DMS53 (cell line): ENCODE data around the gene OR8G5.
A peak's percentile ranks its signal among the peaks of the same experiment; 100 is the strongest.
"Not testable (repeated sequence)": the region's sequence is repeated elsewhere in the genome, so short reads cannot be mapped to it uniquely, and the experiment has no call there.

Experiments
- DNase-seq: peaks from one replicate; lab custom pipeline; 2025; lab: John Stamatoyannopoulos, UW

OR8G5 gene, protein sequence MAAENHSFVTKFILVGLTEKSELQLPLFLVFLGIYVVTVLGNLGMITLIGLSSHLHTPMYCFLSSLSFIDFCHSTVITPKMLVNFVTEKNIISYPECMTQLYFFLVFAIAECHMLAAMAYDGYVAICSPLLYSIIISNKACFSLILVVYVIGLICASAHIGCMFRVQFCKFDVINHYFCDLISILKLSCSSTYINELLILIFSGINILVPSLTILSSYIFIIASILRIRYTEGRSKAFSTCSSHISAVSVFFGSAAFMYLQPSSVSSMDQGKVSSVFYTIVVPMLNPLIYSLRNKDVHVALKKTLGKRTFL

DNA sequence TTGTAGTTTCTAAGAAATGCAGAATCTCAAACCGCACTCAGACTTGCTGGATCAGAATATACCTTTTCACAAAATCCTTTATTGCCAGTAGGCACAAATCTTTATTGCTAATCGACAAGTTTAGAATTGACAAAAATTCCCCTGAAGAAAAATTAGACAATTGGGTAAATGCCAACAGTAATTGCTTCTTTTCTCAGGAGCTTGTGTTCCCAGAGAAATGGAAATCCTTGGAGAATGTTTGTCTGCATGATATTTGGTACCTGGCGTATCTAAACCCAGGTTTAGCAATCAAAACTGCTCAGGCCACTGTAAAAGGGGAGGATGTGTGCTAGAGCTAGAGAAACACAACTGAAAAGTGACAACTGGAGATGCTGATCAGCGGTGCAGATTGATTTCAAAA, at the start of gene OR8G5:
Gene OR8G5, plus strand, starts transcription at position 301 of the 400 bp plus-strand sequence. CDS start 8,556 bp downstream, outside the sequence.
- DNase-seq = no peak

DNA sequence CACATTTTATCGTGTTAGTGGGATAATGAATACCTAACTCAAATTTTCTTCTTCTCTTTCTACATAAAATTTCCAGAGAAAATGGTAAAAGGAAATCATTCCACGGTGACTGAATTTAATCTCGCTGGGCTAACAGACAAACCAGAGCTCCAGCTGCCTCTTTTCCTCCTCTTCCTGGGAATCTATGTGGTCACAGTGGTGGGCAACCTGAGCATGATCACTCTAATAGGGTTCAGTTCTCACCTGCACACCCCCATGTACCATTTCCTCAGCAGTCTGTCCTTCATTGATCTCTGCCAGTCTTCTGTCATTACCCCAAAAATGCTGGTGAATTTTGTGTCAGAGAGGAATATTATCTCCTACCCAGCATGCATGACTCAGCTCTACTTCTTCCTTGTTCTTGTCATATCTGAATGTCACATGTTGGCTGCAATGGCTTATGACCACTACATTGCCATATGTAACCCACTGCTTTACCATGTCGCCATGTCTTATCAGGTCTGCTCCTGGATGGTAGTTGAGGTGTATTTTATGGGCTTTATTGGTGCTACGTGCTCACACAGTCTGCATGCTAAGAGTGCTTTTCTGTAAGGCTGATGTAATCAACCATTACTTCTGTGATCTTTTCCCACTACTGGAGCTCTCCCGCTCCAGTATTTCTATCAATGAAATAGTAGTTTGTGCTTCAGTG, 48.9 kb upstream of the OR8G5 start:
- DNase-seq = peak; percentile 21

DNA sequence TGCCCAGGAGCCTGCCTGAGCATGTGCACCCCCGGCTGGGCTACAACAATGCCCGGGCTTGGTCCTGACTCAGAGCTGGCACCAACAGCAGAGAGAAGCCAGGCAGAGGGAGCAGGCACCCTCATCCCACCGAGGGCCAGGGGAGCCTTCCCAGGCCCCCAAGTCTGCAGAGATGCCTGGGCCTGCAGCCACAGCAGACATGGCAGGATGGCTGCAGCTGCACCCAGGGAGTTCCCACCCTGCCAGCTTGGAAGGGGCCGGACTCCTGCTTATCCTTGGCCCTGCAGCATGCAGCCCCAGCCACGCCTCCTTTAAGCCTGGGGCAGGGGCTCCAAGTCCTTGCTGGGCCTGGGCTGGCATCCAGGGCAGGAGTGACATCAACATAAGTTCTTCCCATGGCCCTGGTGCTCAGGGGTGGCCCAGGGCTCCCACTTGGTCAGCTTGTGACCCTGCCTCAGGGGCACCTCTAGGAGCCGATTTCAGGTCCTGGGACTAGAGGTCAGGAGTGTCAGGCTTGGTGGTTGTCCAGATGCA, 46.3 kb upstream of the OR8G5 start:
- no peak for DNase-seq

DNA sequence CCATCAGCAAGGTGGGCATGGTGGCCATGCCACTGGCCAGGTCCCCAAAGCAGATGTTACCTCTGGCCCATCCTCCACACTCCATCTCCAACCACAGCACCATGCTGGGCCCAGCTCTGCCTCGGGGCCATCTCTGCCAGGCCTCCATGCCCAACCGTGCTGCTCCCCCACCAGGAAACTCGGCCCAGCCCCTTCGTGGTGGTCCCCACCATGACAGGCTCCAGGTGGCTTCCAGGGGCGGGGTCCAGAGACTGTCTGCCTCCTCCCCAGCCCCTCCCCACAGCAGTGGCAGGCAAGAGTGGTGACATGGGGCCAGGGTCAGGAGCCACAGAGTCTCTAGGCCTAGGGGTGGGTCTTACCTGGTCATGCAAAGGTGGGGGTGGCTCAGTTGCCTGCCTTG, 45.8 kb upstream of the OR8G5 start:
- DNase-seq = no peak

DNA sequence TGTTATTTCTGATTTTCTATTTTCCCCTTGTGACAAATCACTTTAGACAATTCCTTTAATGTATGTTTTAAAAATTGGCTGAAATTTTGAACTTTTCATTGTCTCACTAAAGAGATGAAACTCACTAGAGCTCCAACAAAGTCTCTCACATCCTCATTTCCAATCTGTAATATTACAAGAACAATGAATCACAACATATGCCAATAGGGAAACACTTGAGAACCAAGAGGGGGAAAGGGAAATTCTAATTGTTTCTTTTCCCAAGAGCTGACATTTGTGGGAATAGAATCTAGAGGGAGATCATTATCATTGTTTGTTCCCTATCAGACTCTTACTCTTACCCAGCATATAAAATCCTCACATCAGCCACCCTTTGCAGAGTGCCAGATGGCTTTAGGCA, 44.9 kb upstream of the OR8G5 start:
- no peak for DNase-seq

DNA sequence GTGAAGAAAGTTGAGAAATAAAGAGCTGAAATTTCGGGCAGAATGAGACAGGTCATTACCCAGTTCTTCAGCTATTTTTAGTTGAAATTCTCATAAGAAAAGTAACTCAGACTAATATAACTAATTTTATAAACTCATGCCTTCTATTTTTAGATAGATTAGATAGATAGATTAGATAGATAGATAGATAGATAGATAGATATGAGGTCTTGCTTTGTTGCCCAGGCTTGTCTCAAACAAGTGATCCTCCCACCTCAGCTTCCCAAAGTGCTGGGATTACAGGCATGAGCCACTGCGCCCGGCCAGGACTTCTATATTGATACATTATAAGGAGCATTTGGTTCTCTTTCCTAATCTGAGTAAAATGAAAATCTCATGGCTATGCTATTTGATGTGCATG, 42.1 kb upstream of the OR8G5 start:
- DNase-seq = no peak

DNA sequence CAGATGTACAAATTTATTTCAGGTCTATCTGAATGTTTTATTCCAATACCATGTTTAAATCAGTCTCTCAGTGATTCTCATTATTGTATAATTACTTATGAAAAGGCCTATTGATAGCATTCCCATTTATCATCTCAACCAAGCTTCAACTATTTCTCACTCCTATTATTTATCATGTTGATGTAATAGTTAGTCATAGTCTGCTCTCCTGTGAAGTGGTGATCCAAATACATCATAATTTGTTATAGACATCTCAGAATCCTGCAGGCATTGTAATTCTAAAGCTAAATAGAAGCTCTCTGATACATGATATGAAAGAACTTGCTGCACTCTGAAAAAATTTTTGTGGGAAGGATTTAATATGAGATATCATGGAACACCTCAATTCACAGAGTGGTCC, 37.0 kb upstream of the OR8G5 start:
- DNase-seq = peak; percentile 28

DNA sequence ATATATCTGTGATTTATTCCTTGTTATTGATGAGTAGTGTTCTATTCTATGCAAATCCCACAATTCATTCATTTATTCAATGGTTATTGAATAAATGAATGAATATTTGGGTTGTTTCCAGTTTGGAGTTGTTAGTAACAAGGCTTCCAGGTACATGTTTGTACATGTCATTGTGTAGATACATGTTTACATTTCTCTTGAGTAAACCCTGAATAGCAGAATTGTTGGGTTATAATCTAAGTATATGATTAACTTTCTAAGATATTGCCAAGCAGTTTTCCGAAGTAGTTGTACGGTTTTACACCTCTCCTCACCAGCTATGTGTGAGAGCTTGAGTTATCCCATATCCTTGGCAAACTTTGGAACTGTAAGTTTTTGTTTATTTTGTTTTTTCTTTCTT, 33.8 kb upstream of the OR8G5 start:
- DNase-seq = peak; percentile 68

DNA sequence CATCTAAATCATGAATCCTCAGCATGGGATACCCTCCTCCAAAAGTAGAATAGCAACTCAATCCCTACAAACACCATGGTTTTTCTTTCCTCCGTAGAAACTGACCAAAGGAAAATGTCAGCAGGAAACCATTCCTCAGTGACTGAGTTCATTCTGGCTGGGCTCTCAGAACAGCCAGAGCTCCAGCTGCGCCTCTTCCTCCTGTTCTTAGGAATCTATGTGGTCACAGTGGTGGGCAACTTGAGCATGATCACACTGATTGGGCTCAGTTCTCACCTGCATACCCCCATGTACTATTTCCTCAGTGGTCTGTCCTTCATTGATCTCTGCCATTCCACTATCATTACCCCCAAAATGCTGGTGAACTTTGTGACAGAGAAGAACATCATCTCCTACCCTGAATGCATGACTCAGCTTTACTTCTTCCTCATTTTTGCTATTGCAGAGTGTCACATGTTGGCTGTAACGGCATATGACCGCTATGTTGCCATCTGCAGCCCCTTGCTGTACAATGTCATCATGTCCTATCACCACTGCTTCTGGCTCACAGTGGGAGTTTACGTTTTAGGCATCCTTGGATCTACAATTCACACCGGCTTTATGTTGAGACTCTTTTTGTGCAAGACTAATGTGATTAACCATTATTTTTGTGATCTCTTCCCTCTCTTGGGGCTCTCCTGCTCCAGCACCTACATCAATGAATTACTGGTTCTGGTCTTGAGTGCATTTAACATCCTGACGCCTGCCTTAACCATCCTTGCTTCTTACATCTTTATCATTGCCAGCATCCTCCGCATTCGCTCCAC, 31.4 kb upstream of the OR8G5 start:
- DNase-seq = peak; percentile 10

DNA sequence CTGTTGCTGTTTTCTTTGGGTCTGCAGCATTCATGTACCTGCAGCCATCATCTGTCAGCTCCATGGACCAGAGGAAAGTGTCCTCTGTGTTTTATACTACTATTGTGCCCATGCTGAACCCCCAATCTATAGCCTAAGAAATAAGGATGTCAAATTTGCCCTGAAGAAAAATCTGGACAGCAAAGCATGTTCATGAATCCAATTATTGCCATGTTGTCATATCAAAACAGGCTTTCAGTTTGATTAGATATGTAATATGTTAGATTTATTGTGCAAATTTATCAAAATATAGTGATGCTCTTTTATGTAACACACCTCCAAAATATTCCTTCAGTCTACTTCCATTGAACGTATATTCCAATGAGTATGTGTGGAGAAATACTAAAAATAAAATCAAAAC, 30.7 kb upstream of the OR8G5 start:
- DNase-seq = no peak

DNA sequence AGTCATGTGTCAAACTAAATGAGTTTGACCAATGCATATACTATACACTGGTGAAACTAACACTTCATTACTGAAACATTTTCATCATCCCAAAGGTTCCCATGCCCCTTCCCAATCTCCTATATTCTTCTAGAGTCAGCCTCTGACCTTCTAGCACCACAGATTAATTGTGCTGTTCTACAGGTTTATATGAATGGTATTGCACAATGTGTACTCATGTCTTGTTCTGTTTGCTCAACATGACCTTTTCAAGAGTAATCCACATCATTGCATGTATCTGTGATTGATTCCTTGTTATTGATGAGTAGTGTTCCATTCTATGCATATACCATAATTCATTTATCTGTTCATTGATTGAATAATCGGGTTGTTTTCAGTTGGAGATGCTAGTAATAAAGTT, 22.8 kb upstream of the OR8G5 start:
- DNase-seq = peak; percentile 75

DNA sequence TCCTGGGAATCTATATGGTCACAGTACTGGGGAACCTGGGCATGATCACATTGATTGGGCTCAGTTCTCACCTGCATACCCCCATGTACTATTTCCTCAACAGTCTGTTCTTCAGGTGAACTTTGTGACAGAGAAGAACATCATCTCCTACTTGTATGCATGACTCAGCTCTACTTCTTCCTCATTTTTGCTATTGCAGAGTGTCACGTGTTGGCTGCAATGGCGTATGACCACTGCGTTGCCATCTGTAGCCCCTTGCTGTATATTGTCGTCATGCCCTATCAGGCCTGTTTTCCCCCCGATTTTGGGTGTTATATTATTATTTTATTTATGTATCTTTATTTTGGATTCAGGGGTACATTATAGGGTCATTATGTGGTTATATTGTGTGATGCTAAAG, 17.7 kb upstream of the OR8G5 start:
- DNase-seq = no peak

DNA sequence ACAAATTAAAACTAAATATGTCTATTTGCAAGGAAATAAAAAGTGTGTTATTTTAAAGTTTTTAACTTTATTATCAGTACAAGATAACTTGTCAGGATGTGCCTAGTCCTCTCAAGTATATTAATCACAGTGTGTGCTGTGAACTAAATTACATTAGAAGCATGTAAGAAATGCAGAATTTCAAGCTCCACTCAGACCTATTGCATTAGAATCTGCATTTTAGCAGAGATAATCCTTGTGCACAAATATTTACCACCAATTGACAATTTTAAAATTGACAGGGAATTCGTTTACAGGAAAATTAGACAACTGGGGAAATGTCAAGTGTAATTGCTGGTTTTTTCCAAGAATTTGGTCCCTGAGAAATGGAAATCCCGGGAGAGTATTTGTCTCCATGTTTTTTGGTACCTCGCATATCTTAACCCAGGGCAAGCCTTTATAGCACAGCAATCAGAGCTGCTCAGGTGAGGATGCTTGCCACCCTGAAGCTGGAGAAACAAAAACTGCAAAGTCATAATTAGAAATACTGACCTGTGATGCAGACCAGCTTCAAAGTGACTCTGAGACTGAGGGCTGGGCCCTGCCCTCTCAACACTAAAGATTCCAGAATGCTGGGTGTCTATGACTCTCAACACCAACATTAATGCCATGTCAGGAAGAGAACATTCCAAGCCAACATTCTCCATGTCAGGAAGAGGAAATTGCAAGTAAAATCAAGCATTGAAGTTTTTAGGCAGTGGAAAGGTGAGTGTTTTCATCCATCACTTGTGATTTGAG, 15.4 kb upstream of the OR8G5 start, which contains the start of gene OR8G1:
Gene OR8G1, plus strand, starts transcription at position 475 of the 777 bp plus-strand sequence. CDS start 8,581 bp downstream, outside the sequence.
- peak; percentile 42 for DNase-seq

DNA sequence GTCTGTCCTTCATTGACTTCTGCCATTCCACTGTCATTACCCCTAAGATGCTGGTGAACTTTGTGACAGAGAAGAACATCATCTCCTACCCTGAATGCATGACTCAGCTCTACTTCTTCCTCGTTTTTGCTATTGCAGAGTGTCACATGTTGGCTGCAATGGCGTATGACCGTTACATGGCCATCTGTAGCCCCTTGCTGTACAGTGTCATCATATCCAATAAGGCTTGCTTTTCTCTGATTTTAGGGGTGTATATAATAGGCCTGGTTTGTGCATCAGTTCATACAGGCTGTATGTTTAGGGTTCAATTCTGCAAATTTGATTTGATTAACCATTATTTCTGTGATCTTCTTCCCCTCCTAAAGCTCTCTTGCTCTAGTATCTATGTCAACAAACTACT, 6.3 kb upstream of the OR8G5 start:
- DNase-seq = not testable (repeated sequence)

DNA sequence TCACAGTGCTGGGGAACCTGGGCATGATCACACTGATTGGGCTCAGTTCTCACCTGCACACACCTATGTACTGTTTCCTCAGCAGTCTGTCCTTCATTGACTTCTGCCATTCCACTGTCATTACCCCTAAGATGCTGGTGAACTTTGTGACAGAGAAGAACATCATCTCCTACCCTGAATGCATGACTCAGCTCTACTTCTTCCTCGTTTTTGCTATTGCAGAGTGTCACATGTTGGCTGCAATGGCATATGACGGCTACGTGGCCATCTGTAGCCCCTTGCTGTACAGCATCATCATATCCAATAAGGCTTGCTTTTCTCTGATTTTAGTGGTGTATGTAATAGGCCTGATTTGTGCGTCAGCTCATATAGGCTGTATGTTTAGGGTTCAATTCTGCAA, 8.9 kb downstream of the OR8G5 start:
- DNase-seq = not testable (repeated sequence)

DNA sequence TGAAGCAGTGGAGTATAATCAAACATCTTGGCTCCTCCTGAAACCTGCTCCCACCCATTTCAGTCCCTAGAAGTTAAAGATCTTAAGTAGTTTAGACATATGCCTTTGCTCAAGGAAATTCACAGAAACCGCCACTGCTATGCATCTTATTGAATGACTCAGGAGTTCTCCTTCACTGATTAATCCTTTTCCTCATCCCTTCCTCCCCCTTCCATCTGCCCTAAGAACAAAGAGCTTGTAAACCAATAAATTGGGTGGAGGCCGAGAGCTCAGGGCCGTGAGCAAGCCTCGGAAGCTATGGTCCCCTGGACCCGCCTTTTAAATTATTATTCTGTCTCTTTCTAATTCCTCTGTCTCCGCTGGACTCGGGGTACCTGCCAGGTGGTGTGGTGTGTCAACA, 14.7 kb downstream of the OR8G5 start:
- DNase-seq = not testable (repeated sequence)

DNA sequence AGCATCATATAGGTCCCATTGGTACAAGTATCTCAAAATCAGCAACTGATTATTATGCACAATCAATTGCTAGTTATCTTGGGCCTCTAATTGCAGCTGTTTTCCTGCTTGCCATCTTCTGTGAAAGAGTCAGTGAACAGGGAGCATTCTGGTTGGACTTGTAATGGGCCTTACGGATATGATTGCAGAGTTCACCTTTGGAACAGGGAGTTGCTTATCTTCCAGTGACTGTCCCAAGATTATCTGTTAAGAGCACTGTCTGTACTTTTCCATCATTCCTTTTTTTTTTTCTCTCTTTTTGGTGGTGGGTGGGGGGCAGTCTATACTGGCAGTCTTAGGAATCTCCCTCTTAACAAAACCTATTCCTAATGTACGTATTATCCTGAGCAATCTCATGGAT, 17.8 kb downstream of the OR8G5 start:
- DNase-seq = no peak

DNA sequence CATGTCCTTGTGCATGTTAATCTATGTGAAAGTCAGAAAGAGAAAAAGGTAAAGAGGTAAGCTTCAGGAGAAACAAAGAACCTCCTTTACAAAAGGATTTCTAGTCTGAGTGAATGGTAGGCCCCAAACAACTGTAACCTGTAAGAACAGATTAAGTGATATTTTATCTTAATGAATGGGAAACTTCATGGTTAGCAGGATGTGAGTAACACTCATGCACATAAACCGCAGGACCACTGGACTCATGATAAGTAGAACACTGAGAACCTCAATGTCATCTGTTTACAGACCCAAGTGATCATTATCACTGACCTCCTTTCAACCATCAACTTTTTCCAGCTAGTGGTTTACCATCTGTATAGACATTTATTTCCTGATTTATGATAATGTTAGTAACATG, 19.9 kb downstream of the OR8G5 start:
- no peak for DNase-seq

DNA sequence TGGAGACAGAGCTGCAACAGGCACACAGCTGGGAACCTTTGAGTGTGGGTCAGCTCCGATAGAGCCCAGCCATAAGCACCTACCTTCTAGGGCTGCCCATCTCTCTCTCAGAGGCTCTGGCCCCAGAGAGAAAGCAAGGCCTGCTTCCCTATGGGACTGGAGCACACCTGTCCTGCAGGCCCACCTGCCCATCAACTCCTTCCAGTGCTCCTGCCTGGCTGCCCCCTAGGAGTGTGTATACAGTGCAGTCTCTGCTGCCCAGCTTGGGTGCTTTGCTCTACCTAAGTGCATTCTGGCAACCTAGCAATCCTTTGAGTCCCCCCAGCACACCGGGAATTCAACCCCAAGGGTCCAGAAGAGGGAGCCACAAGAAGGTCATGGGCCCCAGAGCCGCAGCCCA, 21.0 kb downstream of the OR8G5 start:
- DNase-seq = no peak

DNA sequence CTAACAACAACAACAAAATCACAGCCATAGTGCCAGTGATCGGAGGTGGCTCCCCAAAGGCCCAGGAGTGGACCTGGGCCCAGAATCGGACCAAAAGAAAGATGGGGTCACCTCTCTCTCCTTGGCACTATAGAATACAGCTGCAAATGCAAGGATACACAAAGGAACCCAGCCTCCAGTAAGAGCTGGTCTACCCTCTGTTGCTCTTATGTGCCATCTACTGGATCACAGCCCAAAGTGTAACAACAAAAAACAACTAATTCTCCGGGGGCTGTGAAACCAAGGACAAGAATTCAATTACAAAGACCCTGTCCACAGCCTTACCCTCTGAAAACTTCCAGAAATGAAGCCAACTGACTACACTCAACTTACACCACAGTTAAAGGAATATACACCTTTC, 21.6 kb downstream of the OR8G5 start:
- DNase-seq = peak; percentile 59

DNA sequence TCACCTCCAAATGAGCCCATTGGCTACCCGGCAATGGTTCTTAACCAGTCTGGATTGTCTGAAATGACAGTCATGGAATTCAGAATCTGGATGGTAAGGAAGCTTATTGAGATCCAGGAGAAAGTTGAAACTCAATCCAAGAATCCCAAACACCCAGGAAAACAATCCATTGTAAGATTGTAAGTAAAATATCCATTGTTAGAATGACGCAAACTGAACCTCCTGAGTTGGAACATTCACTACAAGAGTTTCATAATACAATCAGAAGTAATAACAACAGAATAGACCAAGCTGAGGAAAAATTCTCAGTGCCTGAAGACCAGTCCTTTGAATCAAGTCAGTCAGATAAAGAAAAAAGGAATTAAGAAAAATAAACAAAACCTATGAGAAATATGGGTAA, 22.1 kb downstream of the OR8G5 start:
- DNase-seq = no peak
